Measurements from ENCODE around the gene DNMT3B.
"Not testable (repeated sequence)": the region's sequence is repeated elsewhere in the genome, so short reads cannot be mapped to it uniquely, and the experiment has no call there.

The DNMT3B gene

GRCh38 chr20:32792316-32792715 lies 30.1 kb downstream of the DNMT3B start:
- no peak for DNase-seq (ENCODE audit: low spot score)

- no peak for DNase-seq (ENCODE audit: low spot score)
These were observed 30.7 kb downstream of the DNMT3B start for GRCh38 chr20:32792731-32793458.

- no peak for DNase-seq (ENCODE audit: low spot score)
These were observed 34.3 kb downstream of the DNMT3B start for GRCh38 chr20:32796383-32796948.

- no peak for DNase-seq (ENCODE audit: low spot score)
These were observed 34.8 kb downstream of the DNMT3B start for GRCh38 chr20:32796981-32797451.

GRCh38 chr20:32797571-32797970 lies 35.4 kb downstream of the DNMT3B start:
- not testable (repeated sequence) for DNase-seq (ENCODE audit: low spot score)

- DNase-seq (ENCODE audit: low spot score), result no peak
These were observed 36.1 kb downstream of the DNMT3B start for GRCh38 chr20:32798046-32798981.

GRCh38 chr20:32803092-32803491 lies 40.9 kb downstream of the DNMT3B start:
- DNase-seq (ENCODE audit: low spot score), result no peak

GRCh38 chr20:32804022-32804715 lies 42.0 kb downstream of the DNMT3B start:
- DNase-seq (ENCODE audit: low spot score), result no peak

GRCh38 chr20:32804817-32805216 lies 42.6 kb downstream of the DNMT3B start:
- no peak for DNase-seq (ENCODE audit: low spot score)

- DNase-seq (ENCODE audit: low spot score), result no peak
These were observed 43.5 kb downstream of the DNMT3B start for GRCh38 chr20:32805721-32806120.

- DNase-seq (ENCODE audit: low spot score), result no peak
These were observed 44.2 kb downstream of the DNMT3B start for GRCh38 chr20:32806356-32806755.

- no peak for DNase-seq (ENCODE audit: low spot score)
These were observed 45.5 kb downstream of the DNMT3B start for GRCh38 chr20:32807706-32808105.

- no peak for DNase-seq (ENCODE audit: low spot score)
These were observed 46.3 kb downstream of the DNMT3B start for GRCh38 chr20:32808438-32808837.

GRCh38 chr20:32809907-32810306 lies 47.7 kb downstream of the DNMT3B start:
- DNase-seq (ENCODE audit: low spot score), result no peak

- DNase-seq (ENCODE audit: low spot score), result no peak
These were observed 48.8 kb downstream of the DNMT3B start for GRCh38 chr20:32810941-32811340.

GRCh38 chr20:32811886-32812285 lies 49.7 kb downstream of the DNMT3B start:
- no peak for DNase-seq (ENCODE audit: low spot score)

- peak; percentile 45 for DNase-seq (ENCODE audit: low spot score)
These were observed 58.0 kb downstream of the DNMT3B start for GRCh38 chr20:32819992-32820697.

GRCh38 chr20:32820698-32821377 lies 58.7 kb downstream of the DNMT3B start:
- DNase-seq (ENCODE audit: low spot score), result no peak

GRCh38 chr20:32822225-32822624 lies 60.0 kb downstream of the DNMT3B start:
- no peak for DNase-seq (ENCODE audit: low spot score)

- DNase-seq (ENCODE audit: low spot score), result no peak
These were observed 60.9 kb downstream of the DNMT3B start for GRCh38 chr20:32823078-32823477.

Measured in kidney capillary endothelial cell (primary cell).